HG03575 (cell line): ENCODE data around the gene PCF11.
"Not testable (repeated sequence)": the region's sequence is repeated elsewhere in the genome, so short reads cannot be mapped to it uniquely, and the experiment has no call there.

ENCODE experiments used
- ATAC-seq: cut with Tn5 transposase; IDR thresholded peaks from one replicate; pipeline ENCODE4 v1.9.1; 2021; ENCODE audit not compliant: unreplicated experiment, insufficient number of reproducible peaks, low FRiP score; ENCODE audit errors: extremely low read depth

The PCF11 gene

DNA sequence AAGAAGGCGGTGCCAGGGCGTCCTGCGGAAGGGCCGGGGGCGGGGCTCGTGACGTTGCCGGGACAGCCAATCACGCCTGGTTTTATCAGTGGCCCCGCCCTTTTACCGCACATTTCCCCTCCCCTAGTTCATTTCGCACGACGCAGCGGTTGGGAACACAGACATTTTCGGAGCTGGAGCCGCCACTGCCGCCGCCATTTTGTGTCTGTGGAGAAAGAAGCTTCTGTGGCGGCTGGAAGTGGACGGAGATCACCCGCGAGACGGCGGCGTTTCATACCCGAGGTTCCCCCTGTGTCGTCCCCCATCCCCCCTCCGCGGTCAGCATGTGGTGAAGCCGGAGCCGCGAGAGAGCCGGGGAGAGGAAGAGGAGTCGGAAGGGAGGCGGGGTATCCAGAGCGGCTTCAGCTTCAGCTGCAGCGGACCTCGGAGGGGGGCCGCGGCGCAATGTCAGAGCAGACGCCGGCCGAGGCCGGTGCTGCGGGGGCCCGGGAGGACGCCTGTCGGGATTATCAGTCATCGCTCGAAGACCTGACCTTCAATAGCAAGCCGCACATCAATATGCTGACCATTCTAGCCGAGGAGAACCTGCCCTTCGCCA lies at the start of gene PCF11:
PCF11 (plus strand) TSS at position 136 of the 598 bp plus-strand sequence; CDS start at position 445, 309 bp downstream.
- no peak for ATAC-seq

- ATAC-seq: no peak
Measured at GRCh38 chr11:83112886-83113285, 44.0 kb upstream of the PCF11 start.

DNA sequence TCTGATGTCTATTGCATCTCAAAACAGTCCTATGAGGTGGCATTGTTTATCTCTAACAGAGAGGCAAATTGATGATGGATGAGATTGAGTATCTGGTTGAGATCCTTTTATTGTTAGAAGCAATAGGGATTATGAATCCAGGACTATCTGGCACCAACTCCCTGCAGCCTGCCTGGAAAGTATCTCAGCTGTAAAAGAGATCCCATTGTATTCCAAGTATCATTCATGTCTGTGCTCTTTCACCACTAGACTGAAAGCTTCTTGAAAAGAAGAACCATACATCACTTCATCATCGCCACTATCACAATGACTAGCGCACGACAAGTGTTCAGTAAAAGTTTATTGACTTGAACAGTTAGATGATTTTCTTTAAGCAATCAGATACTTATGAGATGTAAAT lies 41.9 kb upstream of the PCF11 start:
- ATAC-seq: no peak

DNA sequence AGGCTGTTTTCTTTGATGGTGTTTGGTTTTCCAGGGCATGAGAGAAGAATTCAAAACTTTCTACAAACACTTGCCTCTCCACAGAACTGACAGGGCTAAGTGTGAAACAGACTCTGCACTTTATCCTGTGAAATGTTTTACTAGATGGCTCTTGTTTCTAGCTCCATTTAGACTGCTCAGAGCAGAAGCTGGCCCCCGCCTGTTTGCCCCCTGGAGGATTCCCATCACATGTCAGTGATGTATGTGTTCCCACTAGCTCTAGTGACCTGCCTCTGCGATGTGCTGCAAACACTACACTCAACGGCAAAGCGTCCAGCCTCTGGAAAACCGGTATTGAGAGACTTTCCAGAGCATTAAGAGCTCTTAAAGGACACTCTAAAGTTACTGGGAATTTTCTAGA lies 41.4 kb upstream of the PCF11 start:
- ATAC-seq: no peak

DNA sequence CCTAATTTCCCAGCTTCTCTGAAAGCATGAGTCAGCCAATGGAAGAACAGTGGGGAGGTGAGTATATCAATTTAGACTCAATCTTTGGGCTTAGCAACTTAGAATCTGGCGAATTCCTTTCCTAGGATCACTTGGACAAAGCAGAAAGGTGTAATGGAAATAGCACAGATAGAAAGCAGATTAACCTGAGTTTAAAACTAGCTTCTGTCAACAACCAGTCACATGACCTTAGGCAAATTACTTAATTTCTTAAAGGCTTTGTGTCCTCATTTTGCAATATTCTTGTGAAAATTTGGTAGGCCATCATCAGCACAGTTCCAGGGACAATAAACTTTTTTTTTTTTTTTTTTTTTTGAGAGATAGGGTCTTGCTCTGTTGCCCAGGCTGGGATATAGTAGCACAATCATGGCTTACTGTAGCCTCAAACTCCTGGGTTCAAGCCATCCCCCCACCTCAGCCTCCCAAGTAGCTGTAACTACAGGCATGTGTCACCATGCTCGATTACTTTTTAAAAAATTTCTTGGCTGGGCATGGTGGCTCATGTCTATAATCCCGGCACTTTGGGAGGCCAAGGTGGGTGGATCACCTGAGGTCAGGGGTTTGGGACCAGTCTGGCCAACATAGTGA lies 40.8 kb upstream of the PCF11 start:
- no peak for ATAC-seq

GRCh38 chr11:83118814-83119213 lies 38.1 kb upstream of the PCF11 start:
- ATAC-seq: no peak

DNA sequence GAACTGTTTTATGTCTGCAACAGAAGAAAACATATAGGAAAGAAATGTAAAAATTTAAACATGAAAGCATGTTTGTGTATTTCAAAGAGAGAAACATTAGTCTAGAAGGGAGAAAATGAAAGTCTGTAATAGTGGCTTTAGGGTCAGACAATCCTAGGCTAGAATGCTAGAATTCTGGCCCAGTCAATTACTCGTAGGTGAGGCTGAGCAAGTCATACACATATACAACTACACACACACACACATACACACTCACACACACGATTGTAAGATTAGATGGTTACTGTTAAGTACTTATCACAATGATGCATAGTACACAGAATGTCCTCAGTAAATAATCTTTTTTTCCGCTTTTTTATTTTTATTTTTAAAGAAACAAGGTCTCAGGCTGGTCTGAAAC lies 37.7 kb upstream of the PCF11 start:
- no peak for ATAC-seq

- ATAC-seq: no peak
Measured at GRCh38 chr11:83120327-83120726, 36.6 kb upstream of the PCF11 start.

DNA sequence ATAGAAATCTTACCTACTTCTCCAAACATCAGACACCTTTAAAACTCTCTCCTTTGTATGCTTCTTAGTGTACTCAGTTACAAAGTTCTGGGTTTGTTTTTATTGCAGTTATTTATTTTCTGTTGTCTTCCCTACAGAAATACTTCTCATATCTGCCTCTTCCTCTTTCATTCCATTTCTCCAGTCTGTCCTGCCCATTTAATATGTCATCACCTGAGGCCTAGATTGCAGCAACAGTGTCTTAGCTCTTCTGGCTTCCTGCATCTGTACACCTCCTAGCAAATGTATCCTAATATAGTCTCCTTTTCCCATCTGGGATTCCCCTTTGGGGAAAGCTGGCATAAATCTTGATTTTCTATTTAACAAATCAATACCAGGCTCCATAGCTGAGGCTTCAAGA lies 34.9 kb upstream of the PCF11 start:
- no peak for ATAC-seq

- ATAC-seq: no peak
Measured at GRCh38 chr11:83122766-83123165, 34.2 kb upstream of the PCF11 start.

DNA sequence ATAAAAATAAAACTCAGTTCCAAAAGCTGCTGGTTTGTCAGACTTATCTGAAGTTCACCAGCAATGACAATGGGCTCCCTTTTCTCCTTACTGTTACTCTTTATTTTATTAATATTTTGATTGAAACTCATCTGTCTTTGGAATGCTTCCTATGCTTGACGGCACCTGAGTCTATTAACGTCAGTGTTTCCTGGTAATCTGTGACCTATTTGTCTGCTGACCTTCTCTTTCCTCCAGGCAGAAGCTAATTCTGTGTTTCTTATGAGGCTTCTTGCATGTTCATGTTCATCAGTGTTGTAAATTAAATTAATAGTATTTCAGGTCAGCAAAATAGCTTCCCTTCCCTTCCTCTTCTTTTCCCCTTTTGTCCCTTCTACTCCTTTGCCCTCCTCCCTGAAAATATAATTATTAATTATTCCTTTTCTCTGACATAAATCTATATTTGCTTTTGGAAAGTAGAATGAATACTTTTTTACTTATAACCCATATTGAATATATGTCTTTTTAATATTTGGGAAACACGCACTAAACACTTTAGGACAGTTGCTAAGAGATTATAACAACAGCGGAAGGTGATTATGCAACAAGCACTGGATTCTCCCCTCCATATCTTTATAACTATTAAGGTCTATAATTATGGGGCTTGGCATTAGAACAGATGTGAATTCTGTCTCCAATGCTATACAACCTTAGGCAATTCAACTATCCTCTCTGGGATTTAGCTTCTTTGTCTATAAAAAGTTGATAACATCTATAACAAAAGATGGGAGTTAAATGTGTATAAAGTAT lies 32.1 kb upstream of the PCF11 start:
- no peak for ATAC-seq

- no peak for ATAC-seq
Measured at GRCh38 chr11:83125577-83125976, 31.4 kb upstream of the PCF11 start.

- ATAC-seq: no peak
Measured at GRCh38 chr11:83127310-83127637, 29.7 kb upstream of the PCF11 start.

DNA sequence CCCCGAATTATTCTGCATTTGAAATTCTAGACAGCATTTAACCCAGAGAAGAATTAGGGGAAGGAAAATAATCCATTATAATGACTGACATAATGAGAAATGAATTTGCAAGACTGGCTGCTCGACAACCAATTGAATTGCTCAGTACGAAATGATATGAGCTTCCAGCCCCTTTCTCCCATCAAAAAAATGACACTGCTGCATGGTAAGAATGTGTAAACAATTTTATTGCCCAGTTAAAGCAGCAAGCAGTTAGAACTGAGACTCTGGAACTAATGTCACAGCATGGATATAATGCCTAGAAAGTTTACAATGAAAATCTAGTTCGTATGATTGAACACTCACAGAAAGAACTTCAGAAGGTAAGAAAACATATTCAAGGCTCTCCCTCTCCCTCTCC lies 24.7 kb upstream of the PCF11 start:
- no peak for ATAC-seq

DNA sequence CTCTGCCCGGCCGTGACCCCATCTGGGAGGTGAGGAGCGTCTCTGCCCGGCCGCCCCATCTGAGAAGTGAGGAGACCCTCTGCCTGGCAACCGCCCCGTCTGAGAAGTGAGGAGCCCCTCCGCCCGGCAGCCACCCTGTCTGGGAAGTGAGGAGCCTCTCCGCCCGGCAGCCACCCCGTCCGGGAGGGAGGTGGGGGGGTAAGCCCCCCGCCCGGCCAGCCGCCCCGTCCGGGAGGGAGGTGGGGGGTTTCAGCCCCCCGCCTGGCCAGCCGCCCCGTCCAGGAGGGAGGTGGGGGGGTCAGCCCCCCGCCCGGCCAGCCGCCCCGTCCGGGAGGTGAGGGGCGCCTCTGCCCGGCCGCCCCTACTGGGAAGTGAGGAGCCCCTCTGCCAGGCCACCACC lies 23.7 kb upstream of the PCF11 start:
- not testable (repeated sequence) for ATAC-seq

DNA sequence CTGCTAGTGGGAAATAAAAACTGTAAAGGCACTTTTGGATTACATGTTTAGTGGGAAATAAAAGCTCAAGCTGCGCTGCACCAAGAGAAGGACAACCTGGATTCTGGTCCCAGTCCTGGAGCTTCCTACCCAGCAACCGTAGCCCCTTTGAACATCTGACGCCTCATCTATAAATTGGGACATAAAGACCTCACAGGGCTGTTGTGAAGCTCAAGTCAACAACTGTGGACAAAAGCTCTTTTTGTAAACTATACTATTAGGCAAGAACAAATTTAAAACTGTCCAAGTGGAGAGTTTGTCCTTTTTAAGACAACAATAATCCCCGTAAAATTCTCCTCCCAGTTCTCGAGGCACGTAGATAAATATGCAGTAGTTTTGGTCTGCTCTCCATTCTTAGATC lies 17.6 kb upstream of the PCF11 start:
- no peak for ATAC-seq

DNA sequence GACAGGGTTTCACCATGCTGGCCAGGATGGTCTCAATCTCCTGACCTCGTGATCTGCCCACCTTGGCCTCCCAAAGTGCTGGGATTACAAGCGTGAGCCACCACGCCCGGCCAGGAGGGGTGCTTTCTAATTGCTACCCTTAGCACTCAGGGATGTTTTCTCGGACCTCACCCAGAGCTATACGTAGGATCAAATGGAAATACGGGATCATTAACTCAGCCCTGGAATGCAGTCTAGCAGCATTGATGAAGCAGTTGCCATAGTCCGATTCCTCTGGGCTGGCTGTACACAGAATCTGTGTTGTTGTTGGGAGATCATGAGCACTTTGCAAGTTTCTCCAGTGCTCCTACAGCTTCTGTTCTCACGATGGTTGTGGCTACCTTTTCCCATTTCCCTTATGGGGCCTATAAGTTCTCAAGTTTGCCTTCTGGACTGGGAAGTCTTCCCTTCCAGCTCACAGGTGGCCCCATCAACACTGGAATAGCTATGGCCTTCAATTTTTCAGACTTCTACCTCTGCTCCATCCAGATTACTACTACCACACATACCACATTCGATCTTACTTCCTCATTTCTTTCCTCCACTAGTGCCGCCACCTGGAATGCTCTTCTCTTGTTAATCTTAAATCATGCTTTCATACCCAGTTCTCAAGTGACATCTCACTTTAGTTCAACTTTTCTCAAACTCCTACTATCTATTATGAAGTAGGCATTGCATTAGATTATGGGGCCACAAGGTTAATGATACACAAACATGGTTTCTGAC lies 16.1 kb upstream of the PCF11 start:
- ATAC-seq: peak; percentile 95

DNA sequence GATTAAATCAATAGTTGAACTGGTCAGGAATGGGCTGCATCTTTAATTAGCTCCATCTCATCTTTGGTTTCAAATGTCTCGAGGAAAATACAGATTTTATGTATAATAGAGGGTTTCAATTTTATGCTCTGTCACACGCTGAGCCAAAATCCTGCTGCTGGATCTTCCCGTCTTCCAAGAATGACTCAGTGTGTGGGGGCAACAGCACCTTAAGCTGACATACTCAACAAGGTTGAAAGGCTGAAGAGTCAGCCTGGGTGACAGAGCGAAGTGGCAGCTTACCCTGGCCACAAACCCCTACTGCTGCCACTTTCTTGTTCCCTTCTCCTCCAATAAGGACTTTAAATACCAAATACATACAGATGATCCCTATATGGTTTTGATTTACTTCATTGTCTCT lies 9.0 kb upstream of the PCF11 start:
- ATAC-seq: no peak

DNA sequence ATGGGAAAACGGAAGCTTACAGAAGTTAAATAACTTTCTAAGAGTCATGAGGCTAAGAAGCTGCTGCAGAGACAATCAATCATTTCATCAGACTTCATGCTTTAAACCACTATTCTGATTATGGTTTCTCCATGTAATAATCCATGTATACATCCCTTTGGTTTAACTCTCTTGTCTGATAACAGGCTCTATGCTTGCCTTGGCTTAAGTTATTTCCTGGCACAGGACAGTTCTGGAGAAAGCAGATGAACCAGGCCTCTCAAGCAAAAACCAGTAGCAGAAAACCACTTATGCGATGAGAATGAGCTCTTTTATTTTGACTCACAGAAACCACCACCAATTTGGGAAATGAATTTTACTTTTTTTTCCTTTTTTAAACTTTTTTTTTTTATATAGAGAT lies 6.5 kb upstream of the PCF11 start:
- no peak for ATAC-seq
